ENCODE measurements around the gene CBR1. TPM values are rescaled to one million over a fixed set of nuclear protein-coding genes. Genes with fewer than 3 reads are reported as not detected.

The CBR1 gene
- polyA plus RNA-seq, 6 donors from 2014 or later = 15.4 to 44.6 (median 32.2) TPM

- Mint-ChIP-seq H3K27ac (peak overlapping the region in 5 of 6 donors; percentile 17 to 80 (median 24)), H3K4me3 (peak overlapping the region in 6 of 8 donors; percentile 7 to 61 (median 26)), H3K9me3 (peaks cover 0 to 3% (median 0%) of the 10 kb centered on the region in 7 donors), H3K27me3 (no peaks in the 10 kb centered on the region), H3K36me3 (peaks cover 4 to 10% of the 10 kb centered on the region in 2 donors), H3K4me1 (peaks cover 40 to 52% (median 48%) of the 10 kb centered on the region in 3 donors)
- ATAC-seq (ENCODE audit: low read depth in 2 of 2) (peak; percentile 73 to 74), DNase-seq (peak; percentile 21)
These were observed 7.2 kb downstream of the CBR1 start for GRCh38 chr21:36076878-36077655.

GRCh38 chr21:36077758-36078157, 7.9 kb downstream of the CBR1 start:
- Mint-ChIP-seq H3K9me3 (peaks cover 0 to 3% (median 0%) of the 10 kb centered on the region in 7 donors), H3K4me1 (peaks cover 37 to 45% (median 43%) of the 10 kb centered on the region in 3 donors), H3K4me3 (peak overlapping the region in 4 of 8 donors; percentile 20 to 80 (median 44)), H3K36me3 (peaks cover 0 to 4% of the 10 kb centered on the region in 2 donors), H3K27ac (peak overlapping the region in 3 of 6 donors; percentile 59 to 80 (median 60)), H3K27me3 (no peaks in the 10 kb centered on the region)
- DNase-seq = no peak
- ATAC-seq (ENCODE audit: low read depth in 2 of 2) = no peak

- H3K4me3 Mint-ChIP-seq = peak overlapping the region; percentile 50 to 83 (median 76)
- peaks cover 0 to 3% (median 0%) of the 10 kb centered on the region in 7 donors for H3K9me3 Mint-ChIP-seq
- peak; percentile 86 to 93 for ATAC-seq (ENCODE audit: low read depth in 2 of 2)
- peaks cover 0 to 4% of the 10 kb centered on the region in 2 donors for H3K36me3 Mint-ChIP-seq
- peak; percentile 37 for DNase-seq
- no peaks in the 10 kb centered on the region for H3K27me3 Mint-ChIP-seq
- H3K27ac Mint-ChIP-seq = peak overlapping the region in 5 of 6 donors; percentile 56 to 92 (median 85)
- H3K4me1 Mint-ChIP-seq = peaks cover 34 to 45% (median 43%) of the 10 kb centered on the region in 3 donors
These were observed 9.3 kb downstream of the CBR1 start for GRCh38 chr21:36079010-36079649.

GRCh38 chr21:36079671-36080070, 9.8 kb downstream of the CBR1 start:
- Mint-ChIP-seq H3K27ac (peak overlapping the region in 3 of 6 donors; percentile 22 to 92 (median 56)), H3K4me3 (peak overlapping the region in 5 of 8 donors; percentile 15 to 75 (median 64)), H3K9me3 (peaks cover 0 to 3% (median 0%) of the 10 kb centered on the region in 7 donors), H3K4me1 (peaks cover 34 to 45% (median 43%) of the 10 kb centered on the region in 3 donors), H3K27me3 (no peaks in the 10 kb centered on the region), H3K36me3 (peaks cover 0 to 4% of the 10 kb centered on the region in 2 donors)
- DNase-seq (no peak), ATAC-seq (ENCODE audit: low read depth in 2 of 2) (no peak)

- no peak for DNase-seq
- Mint-ChIP-seq H3K4me3 (no peak overlapping the region), H3K27me3 (no peaks in the 10 kb centered on the region), H3K36me3 (peaks cover 0 to 4% of the 10 kb centered on the region in 2 donors), H3K27ac (no peak overlapping the region), H3K9me3 (peaks cover 0 to 3% (median 0%) of the 10 kb centered on the region in 7 donors), H3K4me1 (peaks cover 34 to 45% (median 43%) of the 10 kb centered on the region in 3 donors)
- ATAC-seq (ENCODE audit: low read depth in 2 of 2) = no peak
These were observed 10.6 kb downstream of the CBR1 start for GRCh38 chr21:36080386-36080785.

- DNase-seq (no peak), ATAC-seq (ENCODE audit: low read depth in 2 of 2) (no peak)
- Mint-ChIP-seq H3K36me3 (peaks cover 0 to 4% of the 10 kb centered on the region in 2 donors), H3K27me3 (no peaks in the 10 kb centered on the region), H3K4me1 (peaks cover 24 to 29% (median 28%) of the 10 kb centered on the region in 3 donors), H3K27ac (no peak overlapping the region), H3K4me3 (no peak overlapping the region), H3K9me3 (peaks cover 0 to 3% (median 0%) of the 10 kb centered on the region in 7 donors)
These were observed 12.4 kb downstream of the CBR1 start for GRCh38 chr21:36082237-36082664.

GRCh38 chr21:36087362-36088138, 17.7 kb downstream of the CBR1 start:
- Mint-ChIP-seq H3K9me3 (peaks cover 0 to 2% (median 0%) of the 10 kb centered on the region in 7 donors), H3K4me3 (no peak overlapping the region), H3K27ac (peak overlapping the region in 1 of 6 donors; percentile 30), H3K27me3 (no peaks in the 10 kb centered on the region), H3K36me3 (no peaks in the 10 kb centered on the region), H3K4me1 (no peaks in the 10 kb centered on the region)
- no peak for ATAC-seq (ENCODE audit: low read depth in 2 of 2)
- DNase-seq = no peak

- Mint-ChIP-seq H3K4me1 (no peaks in the 10 kb centered on the region), H3K27me3 (peaks cover 0 to 11% (median 8%) of the 10 kb centered on the region in 3 donors), H3K9me3 (peaks cover 7 to 17% (median 13%) of the 10 kb centered on the region in 7 donors), H3K36me3 (peaks cover 6 to 11% of the 10 kb centered on the region in 2 donors), H3K4me3 (no peak overlapping the region), H3K27ac (no peak overlapping the region)
- DNase-seq (no peak), ATAC-seq (ENCODE audit: low read depth in 2 of 2) (no peak)
These were observed 20.1 kb downstream of the CBR1 start for GRCh38 chr21:36089946-36090345.

GRCh38 chr21:36092681-36093080, 22.9 kb downstream of the CBR1 start:
- H3K4me3 Mint-ChIP-seq = no peak overlapping the region
- no peak for ATAC-seq (ENCODE audit: low read depth in 2 of 2)
- H3K36me3 Mint-ChIP-seq = peaks cover 6 to 11% of the 10 kb centered on the region in 2 donors
- H3K9me3 Mint-ChIP-seq = peaks cover 7 to 18% (median 13%) of the 10 kb centered on the region in 7 donors
- DNase-seq = no peak
- no peak overlapping the region for H3K27ac Mint-ChIP-seq
- H3K27me3 Mint-ChIP-seq = peaks cover 0 to 11% (median 8%) of the 10 kb centered on the region in 3 donors
- peaks cover under 1 to 6% (median 2%) of the 10 kb centered on the region in 3 donors for H3K4me1 Mint-ChIP-seq

- no peak overlapping the region for H3K4me3 Mint-ChIP-seq
- peaks cover 7 to 18% (median 13%) of the 10 kb centered on the region in 7 donors for H3K9me3 Mint-ChIP-seq
- H3K36me3 Mint-ChIP-seq = peaks cover 6 to 11% of the 10 kb centered on the region in 2 donors
- DNase-seq (no peak), ATAC-seq (ENCODE audit: low read depth in 2 of 2) (no peak)
- H3K27ac Mint-ChIP-seq = peak overlapping the region in 1 of 6 donors; percentile 28
- peaks cover 8 to 13% (median 9%) of the 10 kb centered on the region in 3 donors for H3K4me1 Mint-ChIP-seq
- peaks cover 0 to 11% (median 8%) of the 10 kb centered on the region in 3 donors for H3K27me3 Mint-ChIP-seq
These were observed 23.7 kb downstream of the CBR1 start for GRCh38 chr21:36093512-36093911.

GRCh38 chr21:36096398-36097290, 26.8 kb downstream of the CBR1 start:
- ATAC-seq (ENCODE audit: low read depth in 2 of 2) (no peak), DNase-seq (no peak)
- Mint-ChIP-seq H3K4me3 (peak overlapping the region in 1 of 8 donors; percentile 25), H3K36me3 (peaks cover 6 to 11% of the 10 kb centered on the region in 2 donors), H3K27ac (no peak overlapping the region), H3K9me3 (peaks cover 7 to 18% (median 13%) of the 10 kb centered on the region in 7 donors), H3K4me1 (peaks cover 8 to 13% (median 9%) of the 10 kb centered on the region in 3 donors), H3K27me3 (peaks cover 0 to 11% (median 8%) of the 10 kb centered on the region in 3 donors)

All from naive B cell (primary cell).